Mammary epithelial cell (primary cell): ENCODE measurements around the gene OR2T2.
"Not testable (repeated sequence)": the region's sequence is repeated elsewhere in the genome, so short reads cannot be mapped to it uniquely, and the experiment has no call there.

Experiments
- EZH2 ChIP-seq: IDR thresholded peaks from 2 replicates; pipeline ENCODE4 v1.6.1; 2012; ENCODE audit warnings: low read length, inconsistent platforms, borderline replicate concordance
- TF ChIP-seq, protein P1 (sequence below), 2 donors: IDR thresholded peaks in 1 of 2; conservative IDR thresholded peaks in 1 of 2; 2 replicates each; pipeline ENCODE4 v1.5.1; 2011 to 2012; ENCODE audit warnings: inconsistent platforms in 2 of 2, low read length in 2 of 2, mild to moderate bottlenecking in 2 of 2, control low read depth in 1 of 2, low read depth in 1 of 2; ENCODE audit not compliant: insufficient read depth in 1 of 2; ENCODE audit errors: extremely low read depth in 1 of 2

- not testable (repeated sequence) for TF ChIP-seq EZH2
- TF ChIP-seq, protein P1, sequence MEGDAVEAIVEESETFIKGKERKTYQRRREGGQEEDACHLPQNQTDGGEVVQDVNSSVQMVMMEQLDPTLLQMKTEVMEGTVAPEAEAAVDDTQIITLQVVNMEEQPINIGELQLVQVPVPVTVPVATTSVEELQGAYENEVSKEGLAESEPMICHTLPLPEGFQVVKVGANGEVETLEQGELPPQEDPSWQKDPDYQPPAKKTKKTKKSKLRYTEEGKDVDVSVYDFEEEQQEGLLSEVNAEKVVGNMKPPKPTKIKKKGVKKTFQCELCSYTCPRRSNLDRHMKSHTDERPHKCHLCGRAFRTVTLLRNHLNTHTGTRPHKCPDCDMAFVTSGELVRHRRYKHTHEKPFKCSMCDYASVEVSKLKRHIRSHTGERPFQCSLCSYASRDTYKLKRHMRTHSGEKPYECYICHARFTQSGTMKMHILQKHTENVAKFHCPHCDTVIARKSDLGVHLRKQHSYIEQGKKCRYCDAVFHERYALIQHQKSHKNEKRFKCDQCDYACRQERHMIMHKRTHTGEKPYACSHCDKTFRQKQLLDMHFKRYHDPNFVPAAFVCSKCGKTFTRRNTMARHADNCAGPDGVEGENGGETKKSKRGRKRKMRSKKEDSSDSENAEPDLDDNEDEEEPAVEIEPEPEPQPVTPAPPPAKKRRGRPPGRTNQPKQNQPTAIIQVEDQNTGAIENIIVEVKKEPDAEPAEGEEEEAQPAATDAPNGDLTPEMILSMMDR (conservative IDR thresholded peaks at IDR 0.05 in 1 of 2, IDR thresholded peaks at IDR 0.05 in 1 of 2; ENCODE audit: extremely low read depth in 1 of 2, insufficient read depth in 1 of 2, low read depth in 1 of 2, low read length in 2 of 2): not testable (repeated sequence)
Measured at GRCh38 chr1:248449821-248450465, 4.5 kb downstream of the OR2T2 start.
